Erythroblast (primary cell): ENCODE measurements around the gene NINJ2.

Experiments used
- GATA1 ChIP-seq: IDR thresholded peaks from 2 replicates; pipeline ENCODE4 v1.6.1; 2011; ENCODE audit warnings: low read depth, mild to moderate bottlenecking, control low read depth, low read length, moderate library complexity
- POLR2A ChIP-seq: IDR thresholded peaks from 2 replicates; pipeline ENCODE4 v1.6.1; 2011; ENCODE audit warnings: mild to moderate bottlenecking, low read length

DNA sequence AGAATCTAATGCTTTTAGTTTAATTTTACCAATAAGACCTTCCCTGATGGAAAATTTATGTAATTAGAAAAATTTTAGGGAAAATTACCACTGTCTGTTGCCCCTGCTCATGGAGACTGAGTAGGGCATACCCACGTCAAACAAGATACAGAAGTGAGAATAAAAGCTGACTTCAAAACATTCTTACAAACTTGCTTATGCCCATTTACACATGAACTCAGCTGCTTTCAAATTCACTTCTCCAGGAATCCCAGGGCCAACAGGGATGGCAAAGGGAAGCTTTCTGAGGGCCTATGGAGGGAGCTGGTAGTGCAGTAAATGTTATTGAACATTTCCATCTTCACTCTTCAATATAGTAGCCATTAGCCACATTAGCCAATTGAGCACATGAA, 4.8 kb upstream of the NINJ2 start:
- TF ChIP-seq POLR2A: no peak
- TF ChIP-seq GATA1: no peak
